ENCODE results near the gene ENTPD8.

Gene ENTPD8

GRCh38 chr9:137433349-137433915, 7.7 kb downstream of the ENTPD8 start:
- DNase-seq (ENCODE audit: insufficient read length, low spot score) (no peak), FAIRE-seq (no peak)

GRCh38 chr9:137432687-137433348, 8.3 kb downstream of the ENTPD8 start:
- no peak for DNase-seq (ENCODE audit: insufficient read length, low spot score)
- no peak for FAIRE-seq

GRCh38 chr9:137431416-137431931, 9.7 kb downstream of the ENTPD8 start:
- DNase-seq (ENCODE audit: insufficient read length, low spot score), result no peak
- no peak for FAIRE-seq

- no peak for DNase-seq (ENCODE audit: insufficient read length, low spot score)
- no peak for FAIRE-seq
Observed at GRCh38 chr9:137430723-137431415, 10.3 kb downstream of the ENTPD8 start.

GRCh38 chr9:137429974-137430722, 11.0 kb downstream of the ENTPD8 start:
- no peak for FAIRE-seq
- peak; percentile 72 for DNase-seq (ENCODE audit: insufficient read length, low spot score)

- FAIRE-seq (no peak), DNase-seq (ENCODE audit: insufficient read length, low spot score) (no peak)
Observed at GRCh38 chr9:137429546-137429890, 11.6 kb downstream of the ENTPD8 start.

- FAIRE-seq, result no peak
- no peak for DNase-seq (ENCODE audit: insufficient read length, low spot score)
Observed at GRCh38 chr9:137428841-137429545, 12.2 kb downstream of the ENTPD8 start.

- no peak for DNase-seq (ENCODE audit: insufficient read length, low spot score)
- no peak for FAIRE-seq
Observed at GRCh38 chr9:137428311-137428630, 12.9 kb downstream of the ENTPD8 start.

- DNase-seq (ENCODE audit: insufficient read length, low spot score) (no peak), FAIRE-seq (no peak)
Observed at GRCh38 chr9:137427454-137428310, 13.5 kb downstream of the ENTPD8 start.

- FAIRE-seq (no peak), DNase-seq (ENCODE audit: insufficient read length, low spot score) (no peak)
Observed at GRCh38 chr9:137426018-137426681, 15.0 kb downstream of the ENTPD8 start.

- FAIRE-seq (no peak), DNase-seq (ENCODE audit: insufficient read length, low spot score) (no peak)
Observed at GRCh38 chr9:137423514-137424291, 17.5 kb downstream of the ENTPD8 start.

GRCh38 chr9:137422604-137423513, 18.3 kb downstream of the ENTPD8 start, which contains the start of the genes EXD3 and NOXA1:
Gene EXD3 (minus strand): TSS chr9:137423162. CDS start chr9:137395357, 27,805 bp downstream.
Gene NOXA1 (plus strand): TSS chr9:137423393. CDS start chr9:137423530, 137 bp downstream.
- peak; percentile 74 for FAIRE-seq
- peak; percentile 99 for DNase-seq (ENCODE audit: insufficient read length, low spot score)

- FAIRE-seq, result peak; percentile 76
- no peak for DNase-seq (ENCODE audit: insufficient read length, low spot score)
Observed at GRCh38 chr9:137421838-137422603, 19.1 kb downstream of the ENTPD8 start.

GRCh38 chr9:137417161-137418021, 23.8 kb downstream of the ENTPD8 start:
- DNase-seq (ENCODE audit: insufficient read length, low spot score) (no peak), FAIRE-seq (no peak)

- FAIRE-seq (no peak), DNase-seq (ENCODE audit: insufficient read length, low spot score) (no peak)
Observed at GRCh38 chr9:137416563-137417151, 24.5 kb downstream of the ENTPD8 start.
